Measurements from ENCODE around the gene MDGA2. TPM values are rescaled to one million over a fixed set of nuclear protein-coding genes. Genes with fewer than 3 reads are reported as not detected.

MDGA2 gene
- total RNA-seq, 1 donor from 2014 or later, result 2.4 TPM

DNA sequence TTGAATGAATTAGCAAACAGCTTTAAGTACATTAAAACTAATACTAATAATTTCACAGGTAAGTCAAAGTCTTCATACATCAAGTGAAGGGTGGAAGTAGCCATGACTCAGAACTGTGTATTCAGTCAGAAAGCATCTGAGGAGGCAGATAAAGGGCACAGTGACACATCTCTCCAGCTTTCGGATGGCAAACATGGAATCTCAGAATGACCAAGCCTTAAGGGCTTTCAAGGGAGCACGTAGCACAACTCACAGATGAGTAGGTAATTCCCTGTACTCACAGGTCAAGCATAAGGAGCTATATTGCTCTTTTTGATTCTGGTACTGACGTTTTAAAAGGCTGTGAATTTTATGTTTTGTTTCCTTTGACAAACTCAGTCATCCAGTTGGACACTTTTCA, 56.0 kb downstream of the MDGA2 start:
- Histone ChIP-seq H3K9ac (ENCODE audit: low read length) (no peak overlapping the region), H3K4me2 (ENCODE audit: low read length) (no peak overlapping the region), H3K79me2 (ENCODE audit: insufficient read depth, low read length) (no peaks in the 10 kb centered on the region), H3K4me1 (ENCODE audit: insufficient read depth, low read length) (no peaks in the 10 kb centered on the region), H3K9me3 (ENCODE audit: insufficient read depth, low read depth, low read length) (no peaks in the 10 kb centered on the region), H3K36me3 (ENCODE audit: insufficient read depth, low read length) (no peaks in the 10 kb centered on the region), H4K20me1 (ENCODE audit: insufficient read depth, low read length) (no peaks in the 10 kb centered on the region), H3K27me3 (ENCODE audit: insufficient read depth, low read length) (no peaks in the 10 kb centered on the region), H3K4me3 (ENCODE audit: insufficient read depth, low read depth, low read length) (no peak overlapping the region), H2AFZ (ENCODE audit: low read depth, low read length) (no peak overlapping the region), H3K27ac (ENCODE audit: low read depth, low read length) (no peak overlapping the region)
- DNase-seq (ENCODE audit: low read depth) (peak; percentile 11), FAIRE-seq (no peak)
- Mint-ChIP-seq H3K4me1 (ENCODE audit: low read depth, unreplicated experiment) (no peaks in the 10 kb centered on the region), H3K27me3 (ENCODE audit: low read depth, unreplicated experiment) (no peaks in the 10 kb centered on the region), H3K27ac (ENCODE audit: unreplicated experiment) (no peak overlapping the region), H3K36me3 (ENCODE audit: low read depth, unreplicated experiment) (no peaks in the 10 kb centered on the region), H3K4me3 (ENCODE audit: unreplicated experiment) (no peak overlapping the region), H3K9me3 (ENCODE audit: unreplicated experiment) (no peaks in the 10 kb centered on the region)
- TF ChIP-seq EZH2 (IDR thresholded peaks at IDR 0.05; ENCODE audit: insufficient read depth, low read length), result no peak
- TF ChIP-seq, protein P1, sequence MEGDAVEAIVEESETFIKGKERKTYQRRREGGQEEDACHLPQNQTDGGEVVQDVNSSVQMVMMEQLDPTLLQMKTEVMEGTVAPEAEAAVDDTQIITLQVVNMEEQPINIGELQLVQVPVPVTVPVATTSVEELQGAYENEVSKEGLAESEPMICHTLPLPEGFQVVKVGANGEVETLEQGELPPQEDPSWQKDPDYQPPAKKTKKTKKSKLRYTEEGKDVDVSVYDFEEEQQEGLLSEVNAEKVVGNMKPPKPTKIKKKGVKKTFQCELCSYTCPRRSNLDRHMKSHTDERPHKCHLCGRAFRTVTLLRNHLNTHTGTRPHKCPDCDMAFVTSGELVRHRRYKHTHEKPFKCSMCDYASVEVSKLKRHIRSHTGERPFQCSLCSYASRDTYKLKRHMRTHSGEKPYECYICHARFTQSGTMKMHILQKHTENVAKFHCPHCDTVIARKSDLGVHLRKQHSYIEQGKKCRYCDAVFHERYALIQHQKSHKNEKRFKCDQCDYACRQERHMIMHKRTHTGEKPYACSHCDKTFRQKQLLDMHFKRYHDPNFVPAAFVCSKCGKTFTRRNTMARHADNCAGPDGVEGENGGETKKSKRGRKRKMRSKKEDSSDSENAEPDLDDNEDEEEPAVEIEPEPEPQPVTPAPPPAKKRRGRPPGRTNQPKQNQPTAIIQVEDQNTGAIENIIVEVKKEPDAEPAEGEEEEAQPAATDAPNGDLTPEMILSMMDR (IDR thresholded peaks at IDR 0.05; ENCODE audit: insufficient read depth, low read depth, low read length), result no peak

DNA sequence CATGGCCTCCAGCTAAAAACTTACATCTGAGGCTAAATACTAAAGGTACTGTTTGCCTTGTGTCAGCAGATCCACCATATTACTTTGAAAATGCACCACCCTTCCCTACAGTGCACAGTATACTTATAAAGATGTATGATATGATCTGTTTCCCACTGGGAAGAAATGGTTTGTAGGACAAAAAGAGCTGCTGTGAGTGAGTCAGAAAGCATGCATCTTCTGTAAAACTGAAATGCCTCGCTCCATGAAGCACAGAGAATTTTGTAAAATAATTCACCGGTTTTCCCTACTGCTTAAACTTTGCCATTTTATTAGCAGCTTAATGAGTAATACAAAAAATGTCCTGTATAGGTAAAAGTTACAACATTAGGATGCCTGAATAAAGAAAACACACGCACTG, 68.8 kb downstream of the MDGA2 start:
- no peak overlapping the region for H3K4me3 Mint-ChIP-seq (ENCODE audit: unreplicated experiment)
- no peaks in the 10 kb centered on the region for H3K9me3 ChIP-seq (ENCODE audit: insufficient read depth, low read depth, low read length)
- no peak overlapping the region for H3K4me2 ChIP-seq (ENCODE audit: low read length)
- H3K36me3 Mint-ChIP-seq (ENCODE audit: low read depth, unreplicated experiment), result no peaks in the 10 kb centered on the region
- H3K4me3 ChIP-seq (ENCODE audit: insufficient read depth, low read depth, low read length), result no peak overlapping the region
- no peaks in the 10 kb centered on the region for H3K79me2 ChIP-seq (ENCODE audit: insufficient read depth, low read length)
- H3K27me3 ChIP-seq (ENCODE audit: insufficient read depth, low read length), result no peaks in the 10 kb centered on the region
- no peaks in the 10 kb centered on the region for H3K36me3 ChIP-seq (ENCODE audit: insufficient read depth, low read length)
- no peak overlapping the region for H3K27ac ChIP-seq (ENCODE audit: low read depth, low read length)
- no peak for FAIRE-seq
- no peaks in the 10 kb centered on the region for H3K9me3 Mint-ChIP-seq (ENCODE audit: unreplicated experiment)
- DNase-seq (ENCODE audit: low read depth), result no peak
- H4K20me1 ChIP-seq (ENCODE audit: insufficient read depth, low read length), result no peaks in the 10 kb centered on the region
- no peak for TF ChIP-seq EZH2 (IDR thresholded peaks at IDR 0.05; ENCODE audit: insufficient read depth, low read length)
- TF ChIP-seq, protein P1 (IDR thresholded peaks at IDR 0.05; ENCODE audit: insufficient read depth, low read depth, low read length), result no peak
- H3K9ac ChIP-seq (ENCODE audit: low read length), result no peak overlapping the region
- no peaks in the 10 kb centered on the region for H3K4me1 ChIP-seq (ENCODE audit: insufficient read depth, low read length)
- no peak overlapping the region for H3K27ac Mint-ChIP-seq (ENCODE audit: unreplicated experiment)
- no peaks in the 10 kb centered on the region for H3K4me1 Mint-ChIP-seq (ENCODE audit: low read depth, unreplicated experiment)
- no peak overlapping the region for H2AFZ ChIP-seq (ENCODE audit: low read depth, low read length)
- H3K27me3 Mint-ChIP-seq (ENCODE audit: low read depth, unreplicated experiment), result peaks cover 3% of the 10 kb centered on the region

DNA sequence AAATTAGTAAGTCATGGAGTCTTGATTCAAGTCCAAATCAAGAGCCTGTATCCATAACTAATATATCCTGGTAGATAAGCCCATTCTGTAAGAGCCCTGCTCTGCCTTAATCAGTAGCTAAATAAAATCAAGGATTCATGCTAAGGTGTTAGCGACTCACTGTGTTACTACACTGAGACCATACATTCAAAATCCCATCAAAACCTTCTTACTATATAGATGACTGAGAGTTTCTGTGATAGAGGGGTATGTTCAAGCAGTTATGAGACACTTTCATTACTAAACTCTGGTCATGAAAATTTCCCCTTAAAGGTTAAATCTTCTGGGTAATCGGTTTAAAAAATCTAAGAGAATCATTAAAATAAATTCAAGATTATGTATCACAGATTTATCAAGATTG, 78.5 kb downstream of the MDGA2 start:
- no peak for FAIRE-seq

More for the DNA sequence above, 78.5 kb downstream of the MDGA2 start:
- H3K27me3 Mint-ChIP-seq (ENCODE audit: low read depth, unreplicated experiment), result no peaks in the 10 kb centered on the region
- H3K79me2 ChIP-seq (ENCODE audit: insufficient read depth, low read length), result no peaks in the 10 kb centered on the region
- no peak overlapping the region for H3K27ac ChIP-seq (ENCODE audit: low read depth, low read length)
- H3K4me3 ChIP-seq (ENCODE audit: insufficient read depth, low read depth, low read length), result no peak overlapping the region
- H3K9me3 ChIP-seq (ENCODE audit: insufficient read depth, low read depth, low read length), result peaks cover 4% of the 10 kb centered on the region
- no peak for TF ChIP-seq EZH2 (IDR thresholded peaks at IDR 0.05; ENCODE audit: insufficient read depth, low read length)
- TF ChIP-seq, protein P1 (IDR thresholded peaks at IDR 0.05; ENCODE audit: insufficient read depth, low read depth, low read length), result no peak
- H2AFZ ChIP-seq (ENCODE audit: low read depth, low read length), result no peak overlapping the region
- H4K20me1 ChIP-seq (ENCODE audit: insufficient read depth, low read length), result no peaks in the 10 kb centered on the region
- no peak overlapping the region for H3K4me2 ChIP-seq (ENCODE audit: low read length)
- no peaks in the 10 kb centered on the region for H3K36me3 Mint-ChIP-seq (ENCODE audit: low read depth, unreplicated experiment)
- H3K9ac ChIP-seq (ENCODE audit: low read length), result no peak overlapping the region
- H3K27me3 ChIP-seq (ENCODE audit: insufficient read depth, low read length), result no peaks in the 10 kb centered on the region
- no peaks in the 10 kb centered on the region for H3K4me1 ChIP-seq (ENCODE audit: insufficient read depth, low read length)
- DNase-seq (ENCODE audit: low read depth), result no peak
- H3K4me3 Mint-ChIP-seq (ENCODE audit: unreplicated experiment), result no peak overlapping the region
- no peak overlapping the region for H3K27ac Mint-ChIP-seq (ENCODE audit: unreplicated experiment)
- H3K4me1 Mint-ChIP-seq (ENCODE audit: low read depth, unreplicated experiment), result no peaks in the 10 kb centered on the region
- no peaks in the 10 kb centered on the region for H3K36me3 ChIP-seq (ENCODE audit: insufficient read depth, low read length)
- H3K9me3 Mint-ChIP-seq (ENCODE audit: unreplicated experiment), result peaks cover 3% of the 10 kb centered on the region
